OCI-LY7 (cell line): Measurements from ENCODE around the gene VPS37D.
"Not testable (repeated sequence)": the region's sequence is repeated elsewhere in the genome, so short reads cannot be mapped to it uniquely, and the experiment has no call there.

Experiments used
- EZH2phosphoT487 ChIP-seq: fragments of 200-600 bp; sonication (generic); IDR thresholded peaks from 2 replicates; pipeline ENCODE4 v1.6.1; 2018; ENCODE audit warnings: low read depth, borderline replicate concordance, mild to moderate bottlenecking, mixed run types, antibody characterized with exemption, low read length, moderate library complexity, mixed read lengths
- TF ChIP-seq, protein P1 (sequence below): fragments of 200-600 bp; sonication (generic); conservative IDR thresholded peaks from 2 replicates; pipeline ENCODE4 v1.5.1; 2014; ENCODE audit warnings: mild to moderate bottlenecking, antibody characterized with exemption, low read length, moderate library complexity, mixed read lengths

DNA sequence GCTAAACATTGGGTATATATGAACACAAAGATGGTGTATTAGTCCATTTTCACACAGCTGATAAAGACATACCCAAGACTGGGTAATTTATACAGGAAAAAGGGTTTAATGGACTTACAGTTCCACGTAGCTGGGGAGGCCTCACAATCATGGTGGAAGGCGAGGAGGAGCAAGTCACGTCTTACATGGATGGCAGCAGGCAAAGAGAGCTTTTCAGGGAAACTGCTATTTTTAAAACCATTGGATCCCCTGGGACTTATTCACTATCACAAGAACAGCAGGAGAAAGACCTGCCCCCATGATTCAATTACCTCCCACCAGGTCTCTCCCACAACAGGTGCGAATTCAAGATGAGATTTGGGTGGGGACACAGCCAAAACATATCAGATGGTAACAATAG, 12.3 kb upstream of the VPS37D start:
- TF ChIP-seq, protein P1, sequence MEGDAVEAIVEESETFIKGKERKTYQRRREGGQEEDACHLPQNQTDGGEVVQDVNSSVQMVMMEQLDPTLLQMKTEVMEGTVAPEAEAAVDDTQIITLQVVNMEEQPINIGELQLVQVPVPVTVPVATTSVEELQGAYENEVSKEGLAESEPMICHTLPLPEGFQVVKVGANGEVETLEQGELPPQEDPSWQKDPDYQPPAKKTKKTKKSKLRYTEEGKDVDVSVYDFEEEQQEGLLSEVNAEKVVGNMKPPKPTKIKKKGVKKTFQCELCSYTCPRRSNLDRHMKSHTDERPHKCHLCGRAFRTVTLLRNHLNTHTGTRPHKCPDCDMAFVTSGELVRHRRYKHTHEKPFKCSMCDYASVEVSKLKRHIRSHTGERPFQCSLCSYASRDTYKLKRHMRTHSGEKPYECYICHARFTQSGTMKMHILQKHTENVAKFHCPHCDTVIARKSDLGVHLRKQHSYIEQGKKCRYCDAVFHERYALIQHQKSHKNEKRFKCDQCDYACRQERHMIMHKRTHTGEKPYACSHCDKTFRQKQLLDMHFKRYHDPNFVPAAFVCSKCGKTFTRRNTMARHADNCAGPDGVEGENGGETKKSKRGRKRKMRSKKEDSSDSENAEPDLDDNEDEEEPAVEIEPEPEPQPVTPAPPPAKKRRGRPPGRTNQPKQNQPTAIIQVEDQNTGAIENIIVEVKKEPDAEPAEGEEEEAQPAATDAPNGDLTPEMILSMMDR: not testable (repeated sequence)
- not testable (repeated sequence) for TF ChIP-seq EZH2phosphoT487
